ENCODE measurements around the gene FN3KRP. TPM values are rescaled to one million over a fixed set of nuclear protein-coding genes. Genes with fewer than 3 reads are reported as not detected.
A peak's percentile ranks its signal among the peaks of the same experiment; 100 is the strongest.

The FN3KRP gene
- total RNA-seq, 1 donor, result 18.7 TPM

DNA sequence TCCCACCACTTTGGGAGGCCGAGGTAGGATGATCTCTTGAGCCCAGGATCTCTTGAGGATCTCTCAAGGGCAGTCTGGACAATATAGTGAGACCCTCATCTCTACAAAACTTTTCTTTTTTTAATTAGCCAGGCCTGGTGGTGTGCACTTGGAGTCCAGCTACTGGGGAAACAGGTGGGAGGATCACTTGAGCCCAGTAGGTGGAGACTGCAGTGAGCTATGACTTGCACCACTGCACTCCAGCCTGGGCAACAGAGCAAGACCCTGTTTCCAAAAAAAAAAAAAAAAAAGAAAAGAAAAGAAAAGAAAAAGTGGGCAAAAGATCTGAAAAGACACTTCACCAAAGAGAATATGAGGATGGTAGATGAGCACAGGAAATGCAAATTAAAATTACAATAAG is 33.0 kb upstream of the FN3KRP start:
- no peak for DNase-seq (ENCODE audit: low read depth)
- H3K4me3 ChIP-seq (ENCODE audit: low read depth, low read length), result no peak overlapping the region
- TF ChIP-seq, protein P1, sequence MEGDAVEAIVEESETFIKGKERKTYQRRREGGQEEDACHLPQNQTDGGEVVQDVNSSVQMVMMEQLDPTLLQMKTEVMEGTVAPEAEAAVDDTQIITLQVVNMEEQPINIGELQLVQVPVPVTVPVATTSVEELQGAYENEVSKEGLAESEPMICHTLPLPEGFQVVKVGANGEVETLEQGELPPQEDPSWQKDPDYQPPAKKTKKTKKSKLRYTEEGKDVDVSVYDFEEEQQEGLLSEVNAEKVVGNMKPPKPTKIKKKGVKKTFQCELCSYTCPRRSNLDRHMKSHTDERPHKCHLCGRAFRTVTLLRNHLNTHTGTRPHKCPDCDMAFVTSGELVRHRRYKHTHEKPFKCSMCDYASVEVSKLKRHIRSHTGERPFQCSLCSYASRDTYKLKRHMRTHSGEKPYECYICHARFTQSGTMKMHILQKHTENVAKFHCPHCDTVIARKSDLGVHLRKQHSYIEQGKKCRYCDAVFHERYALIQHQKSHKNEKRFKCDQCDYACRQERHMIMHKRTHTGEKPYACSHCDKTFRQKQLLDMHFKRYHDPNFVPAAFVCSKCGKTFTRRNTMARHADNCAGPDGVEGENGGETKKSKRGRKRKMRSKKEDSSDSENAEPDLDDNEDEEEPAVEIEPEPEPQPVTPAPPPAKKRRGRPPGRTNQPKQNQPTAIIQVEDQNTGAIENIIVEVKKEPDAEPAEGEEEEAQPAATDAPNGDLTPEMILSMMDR (IDR thresholded peaks at IDR 0.05; ENCODE audit: insufficient read depth, low read length), result no peak

DNA sequence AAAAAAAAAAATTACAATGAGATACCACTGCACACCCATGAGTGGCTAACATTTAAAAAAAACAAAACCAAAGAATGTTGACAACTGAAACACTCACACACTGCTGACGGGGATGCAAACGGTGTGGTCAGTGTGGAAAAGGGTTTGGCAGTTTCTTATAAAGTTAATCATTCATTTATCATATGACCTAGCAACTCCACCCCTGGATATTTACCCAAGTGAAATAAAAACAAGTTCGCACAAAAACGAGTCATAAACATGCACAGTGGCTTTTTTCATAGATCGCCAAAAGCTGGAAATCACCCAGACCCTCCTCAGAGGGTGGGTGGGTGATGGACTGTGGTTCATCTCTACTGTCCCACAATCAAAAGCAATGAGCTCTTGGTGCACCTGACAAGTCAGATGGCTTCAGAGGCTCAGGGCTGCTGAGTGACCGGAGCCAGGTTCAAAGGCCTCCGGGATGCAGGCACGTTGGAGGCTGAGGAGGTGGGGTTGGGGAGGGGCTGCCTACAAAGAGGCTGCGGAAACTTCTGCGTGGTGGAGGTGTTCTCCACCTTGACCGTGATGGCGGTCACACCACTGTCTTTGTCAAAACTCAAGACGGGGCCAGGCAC is 32.2 kb upstream of the FN3KRP start:
- no peak overlapping the region for H3K4me3 ChIP-seq (ENCODE audit: low read depth, low read length)
- peak; percentile 25 for DNase-seq (ENCODE audit: low read depth)
- TF ChIP-seq, protein P1 (IDR thresholded peaks at IDR 0.05; ENCODE audit: insufficient read depth, low read length), result no peak

DNA sequence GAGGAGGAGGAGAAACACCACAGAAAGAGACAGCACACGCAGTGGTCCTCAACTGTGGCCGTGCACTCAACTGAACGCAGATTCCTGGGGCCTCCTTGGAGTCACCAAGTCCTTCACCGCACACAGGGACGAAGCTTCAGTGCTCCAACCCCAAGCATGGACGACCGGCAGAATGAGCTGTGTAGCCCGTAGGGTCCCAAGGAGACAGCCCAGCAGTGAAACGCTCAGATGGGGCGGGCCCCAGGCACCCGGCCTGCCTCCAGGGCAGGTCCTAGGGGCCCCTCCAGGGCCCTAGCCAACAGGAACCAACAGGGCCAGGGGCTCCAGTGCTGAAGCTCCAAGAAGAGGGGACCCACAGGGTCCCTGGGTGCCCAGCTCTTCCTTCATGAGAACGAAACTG is 31.2 kb upstream of the FN3KRP start:
- DNase-seq (ENCODE audit: low read depth), result no peak
- TF ChIP-seq, protein P1 (IDR thresholded peaks at IDR 0.05; ENCODE audit: insufficient read depth, low read length), result no peak

DNA sequence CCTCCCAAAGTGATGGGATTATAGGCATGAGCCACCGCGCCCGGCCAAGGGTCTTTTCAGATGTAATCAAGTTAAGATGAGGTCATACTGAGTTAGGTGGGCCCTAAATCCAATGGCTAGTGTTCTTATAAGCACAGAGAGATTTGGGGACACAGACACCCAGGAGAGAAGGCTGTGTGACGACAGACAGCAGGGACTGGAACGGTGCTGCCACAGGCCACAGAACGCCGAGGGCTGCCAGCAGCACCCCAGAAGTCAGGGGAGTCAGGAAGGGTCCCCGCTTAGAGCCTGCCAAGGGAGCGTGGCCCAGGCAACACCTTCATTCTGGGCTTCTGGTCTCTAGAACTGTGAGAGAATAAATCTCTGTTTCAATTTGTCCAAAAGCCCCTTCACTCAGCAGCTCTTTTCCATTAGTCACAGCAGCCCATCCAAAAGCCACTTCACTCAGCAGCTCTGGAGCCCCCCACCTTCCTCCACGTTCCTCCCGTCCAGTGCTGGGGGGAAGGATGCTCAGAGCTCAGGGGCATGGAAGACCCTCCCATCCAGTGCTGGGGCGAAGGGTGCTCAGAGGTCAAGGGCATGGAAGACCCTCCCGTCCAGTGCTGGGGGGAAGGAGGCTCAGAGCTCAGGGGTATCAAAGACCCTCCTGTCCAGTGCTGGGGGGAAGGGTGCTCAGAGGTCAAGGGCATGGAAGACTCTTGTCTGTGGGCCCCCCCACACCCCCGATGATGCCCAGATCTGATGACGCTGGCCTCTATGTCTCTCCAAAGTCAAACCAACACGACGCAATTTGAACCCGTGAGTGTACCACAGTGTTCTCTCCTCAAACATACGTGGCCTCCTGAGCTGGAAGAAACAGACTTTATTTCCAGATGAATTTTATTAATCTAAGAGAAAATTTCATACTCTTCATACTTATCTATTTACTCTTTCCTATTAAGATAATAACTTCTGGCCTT is 29.9 kb upstream of the FN3KRP start:
- DNase-seq (ENCODE audit: low read depth), result no peak
- TF ChIP-seq, protein P1 (IDR thresholded peaks at IDR 0.05; ENCODE audit: insufficient read depth, low read length), result no peak
- no peak overlapping the region for H3K4me3 ChIP-seq (ENCODE audit: low read depth, low read length)

More for the DNA sequence above, 31.2 kb upstream of the FN3KRP start:
- no peak overlapping the region for H3K4me3 ChIP-seq (ENCODE audit: low read depth, low read length)

DNA sequence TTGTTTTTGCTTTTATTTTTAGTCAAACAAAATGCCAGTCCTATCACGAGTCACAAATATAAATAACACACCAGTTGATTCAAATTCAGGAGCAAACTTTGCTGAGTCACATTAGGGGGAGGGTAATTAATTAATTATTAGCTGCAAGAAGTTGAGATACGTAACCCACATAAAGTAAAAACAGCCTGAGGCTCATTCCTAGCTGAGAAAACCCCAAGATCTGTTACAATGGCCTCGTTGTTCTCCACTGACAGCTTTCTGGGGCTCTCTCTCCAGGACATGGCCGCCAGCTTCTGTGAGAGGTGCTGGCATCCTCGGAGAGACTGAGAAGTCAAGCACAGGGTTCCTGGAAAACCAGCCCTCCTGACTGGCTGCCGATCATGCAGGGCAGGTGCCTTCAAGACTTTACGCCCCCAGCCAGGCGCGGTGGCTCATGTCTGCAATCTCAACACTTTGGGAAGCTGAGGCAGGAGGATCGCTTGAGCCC is 29.1 kb upstream of the FN3KRP start:
- no peak overlapping the region for H3K4me3 ChIP-seq (ENCODE audit: low read depth, low read length)
- TF ChIP-seq, protein P1 (IDR thresholded peaks at IDR 0.05; ENCODE audit: insufficient read depth, low read length), result no peak
- DNase-seq (ENCODE audit: low read depth), result no peak

DNA sequence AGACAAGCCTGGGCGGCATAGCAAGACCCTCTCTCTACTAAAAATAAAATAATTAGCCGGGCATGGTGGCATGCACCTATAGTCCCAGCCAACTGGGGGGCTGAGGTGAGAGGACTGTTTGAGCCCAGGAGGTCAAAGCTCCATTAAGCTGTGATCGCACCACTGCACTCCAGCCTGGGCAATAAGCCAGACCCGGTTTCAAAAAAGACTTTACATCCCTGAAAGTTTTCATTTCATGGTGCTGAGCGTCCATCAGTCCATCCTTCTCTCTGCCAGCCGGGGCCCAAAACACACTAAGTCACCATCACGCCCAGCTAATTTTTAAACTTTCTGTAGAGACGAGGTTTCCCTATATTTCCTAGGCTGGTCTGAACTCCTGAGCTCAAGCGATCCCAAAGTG is 28.6 kb upstream of the FN3KRP start:
- TF ChIP-seq, protein P1 (IDR thresholded peaks at IDR 0.05; ENCODE audit: insufficient read depth, low read length), result no peak
- H3K4me3 ChIP-seq (ENCODE audit: low read depth, low read length), result no peak overlapping the region
- no peak for DNase-seq (ENCODE audit: low read depth)

Data from fibroblast of the aortic adventitia (primary cell).